ENCODE results near the gene PRCC. TPM values are rescaled to one million over a fixed set of nuclear protein-coding genes. Genes with fewer than 3 reads are reported as not detected.

PRCC gene
- total and polyA plus RNA-seq, 2 of the 13 experiments (the other 11 are each of a cell fraction or from before 2014, with no cell fraction given) = 24.2 to 40.5 TPM

DNA sequence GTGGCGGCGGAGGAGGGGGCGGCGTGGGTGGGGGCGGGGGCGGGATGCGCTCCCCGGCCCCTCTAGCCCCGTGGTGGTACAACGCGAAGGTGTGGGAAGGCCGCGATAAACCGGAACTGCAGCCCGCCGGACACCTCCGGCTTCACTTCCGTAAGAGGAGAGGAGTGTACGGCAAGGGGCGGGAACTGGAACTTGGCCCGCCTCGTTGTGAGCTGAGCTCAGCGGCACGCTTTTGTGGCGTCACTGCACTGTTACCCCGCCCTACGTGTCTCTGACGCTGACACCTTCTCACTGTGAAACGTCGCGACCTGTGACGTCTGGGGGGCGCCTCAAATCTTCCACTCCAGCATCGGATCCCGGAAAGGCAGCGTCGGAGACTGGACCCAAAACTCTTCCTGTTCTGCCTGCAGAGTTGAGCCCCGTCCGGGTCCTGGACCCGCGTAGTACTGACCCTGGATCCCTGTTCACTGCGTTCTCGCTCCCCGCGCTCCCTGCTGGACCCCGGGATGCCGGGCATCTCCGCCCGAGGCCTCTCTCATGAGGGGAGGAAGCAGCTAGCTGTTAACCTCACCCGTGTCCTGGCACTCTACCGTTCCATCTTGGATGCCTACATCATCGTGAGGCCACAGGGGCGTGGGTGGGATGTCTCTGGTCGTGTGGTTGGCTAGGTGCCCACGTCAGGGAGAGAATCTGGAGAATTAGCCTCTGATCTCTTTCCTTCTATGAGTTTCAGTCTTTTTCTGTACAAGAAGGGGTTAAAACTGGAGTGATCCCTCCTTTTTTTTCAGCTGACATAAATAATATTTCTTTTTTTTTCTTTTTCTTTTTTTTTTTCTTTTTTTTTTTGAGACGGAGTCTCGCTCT lies 38.5 kb upstream of the PRCC start, which contains the start of gene ISG20L2 (continued):
- TF ChIP-seq, protein P1, sequence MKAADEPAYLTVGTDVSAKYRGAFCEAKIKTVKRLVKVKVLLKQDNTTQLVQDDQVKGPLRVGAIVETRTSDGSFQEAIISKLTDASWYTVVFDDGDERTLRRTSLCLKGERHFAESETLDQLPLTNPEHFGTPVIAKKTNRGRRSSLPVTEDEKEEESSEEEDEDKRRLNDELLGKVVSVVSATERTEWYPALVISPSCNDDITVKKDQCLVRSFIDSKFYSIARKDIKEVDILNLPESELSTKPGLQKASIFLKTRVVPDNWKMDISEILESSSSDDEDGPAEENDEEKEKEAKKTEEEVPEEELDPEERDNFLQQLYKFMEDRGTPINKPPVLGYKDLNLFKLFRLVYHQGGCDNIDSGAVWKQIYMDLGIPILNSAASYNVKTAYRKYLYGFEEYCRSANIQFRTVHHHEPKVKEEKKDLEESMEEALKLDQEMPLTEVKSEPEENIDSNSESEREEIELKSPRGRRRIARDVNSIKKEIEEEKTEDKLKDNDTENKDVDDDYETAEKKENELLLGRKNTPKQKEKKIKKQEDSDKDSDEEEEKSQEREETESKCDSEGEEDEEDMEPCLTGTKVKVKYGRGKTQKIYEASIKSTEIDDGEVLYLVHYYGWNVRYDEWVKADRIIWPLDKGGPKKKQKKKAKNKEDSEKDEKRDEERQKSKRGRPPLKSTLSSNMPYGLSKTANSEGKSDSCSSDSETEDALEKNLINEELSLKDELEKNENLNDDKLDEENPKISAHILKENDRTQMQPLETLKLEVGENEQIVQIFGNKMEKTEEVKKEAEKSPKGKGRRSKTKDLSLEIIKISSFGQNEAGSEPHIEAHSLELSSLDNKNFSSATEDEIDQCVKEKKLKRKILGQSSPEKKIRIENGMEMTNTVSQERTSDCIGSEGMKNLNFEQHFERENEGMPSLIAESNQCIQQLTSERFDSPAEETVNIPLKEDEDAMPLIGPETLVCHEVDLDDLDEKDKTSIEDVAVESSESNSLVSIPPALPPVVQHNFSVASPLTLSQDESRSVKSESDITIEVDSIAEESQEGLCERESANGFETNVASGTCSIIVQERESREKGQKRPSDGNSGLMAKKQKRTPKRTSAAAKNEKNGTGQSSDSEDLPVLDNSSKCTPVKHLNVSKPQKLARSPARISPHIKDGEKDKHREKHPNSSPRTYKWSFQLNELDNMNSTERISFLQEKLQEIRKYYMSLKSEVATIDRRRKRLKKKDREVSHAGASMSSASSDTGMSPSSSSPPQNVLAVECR (CRISPR knock-in tag; IDR thresholded peaks at IDR 0.05; ENCODE audit: borderline replicate concordance) = peak; percentile 79; the same call in 1 of the 2 replicates
- TF ChIP-seq ZMYM2 (CRISPR knock-in tag; IDR thresholded peaks at IDR 0.05) (peak; percentile 84), IRF2 (CRISPR knock-in tag; IDR thresholded peaks at IDR 0.05) (peak; percentile 41), ZNF530 (CRISPR knock-in tag; IDR thresholded peaks at IDR 0.05; ENCODE audit: low read depth) (no peak), HNRNPH1 (optimal IDR thresholded peaks at IDR 0.05; ENCODE audit: low read depth, low read length) (no peak), ZC3H4 (CRISPR knock-in tag; IDR thresholded peaks at IDR 0.05; ENCODE audit: borderline replicate concordance) (no peak)
- TF ChIP-seq, protein P2, sequence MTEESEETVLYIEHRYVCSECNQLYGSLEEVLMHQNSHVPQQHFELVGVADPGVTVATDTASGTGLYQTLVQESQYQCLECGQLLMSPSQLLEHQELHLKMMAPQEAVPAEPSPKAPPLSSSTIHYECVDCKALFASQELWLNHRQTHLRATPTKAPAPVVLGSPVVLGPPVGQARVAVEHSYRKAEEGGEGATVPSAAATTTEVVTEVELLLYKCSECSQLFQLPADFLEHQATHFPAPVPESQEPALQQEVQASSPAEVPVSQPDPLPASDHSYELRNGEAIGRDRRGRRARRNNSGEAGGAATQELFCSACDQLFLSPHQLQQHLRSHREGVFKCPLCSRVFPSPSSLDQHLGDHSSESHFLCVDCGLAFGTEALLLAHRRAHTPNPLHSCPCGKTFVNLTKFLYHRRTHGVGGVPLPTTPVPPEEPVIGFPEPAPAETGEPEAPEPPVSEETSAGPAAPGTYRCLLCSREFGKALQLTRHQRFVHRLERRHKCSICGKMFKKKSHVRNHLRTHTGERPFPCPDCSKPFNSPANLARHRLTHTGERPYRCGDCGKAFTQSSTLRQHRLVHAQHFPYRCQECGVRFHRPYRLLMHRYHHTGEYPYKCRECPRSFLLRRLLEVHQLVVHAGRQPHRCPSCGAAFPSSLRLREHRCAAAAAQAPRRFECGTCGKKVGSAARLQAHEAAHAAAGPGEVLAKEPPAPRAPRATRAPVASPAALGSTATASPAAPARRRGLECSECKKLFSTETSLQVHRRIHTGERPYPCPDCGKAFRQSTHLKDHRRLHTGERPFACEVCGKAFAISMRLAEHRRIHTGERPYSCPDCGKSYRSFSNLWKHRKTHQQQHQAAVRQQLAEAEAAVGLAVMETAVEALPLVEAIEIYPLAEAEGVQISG (CRISPR knock-in tag; IDR thresholded peaks at IDR 0.05) = peak; percentile 94
- TF ChIP-seq, protein P3, sequence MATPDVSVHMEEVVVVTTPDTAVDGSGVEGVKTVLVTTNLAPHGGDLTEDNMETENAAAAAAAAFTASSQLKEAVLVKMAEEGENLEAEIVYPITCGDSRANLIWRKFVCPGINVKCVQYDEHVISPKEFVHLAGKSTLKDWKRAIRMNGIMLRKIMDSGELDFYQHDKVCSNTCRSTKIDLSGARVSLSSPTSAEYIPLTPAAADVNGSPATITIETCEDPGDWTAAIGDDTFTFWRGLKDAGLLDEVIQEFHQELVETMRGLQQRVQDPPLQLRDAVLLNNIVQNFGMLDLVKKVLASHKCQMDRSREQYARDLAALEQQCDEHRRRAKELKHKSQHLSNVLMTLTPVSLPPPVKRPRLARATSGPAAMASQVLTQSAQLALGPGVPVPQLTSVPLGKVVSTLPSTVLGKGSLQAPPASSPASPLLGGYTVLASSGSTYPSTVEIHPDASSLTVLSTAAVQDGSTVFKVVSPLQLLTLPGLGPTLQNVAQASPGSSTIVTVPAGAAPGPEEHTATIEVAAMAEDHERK (CRISPR knock-in tag; IDR thresholded peaks at IDR 0.05; ENCODE audit: low read depth) = peak; percentile 86
- TF ChIP-seq, protein P4, sequence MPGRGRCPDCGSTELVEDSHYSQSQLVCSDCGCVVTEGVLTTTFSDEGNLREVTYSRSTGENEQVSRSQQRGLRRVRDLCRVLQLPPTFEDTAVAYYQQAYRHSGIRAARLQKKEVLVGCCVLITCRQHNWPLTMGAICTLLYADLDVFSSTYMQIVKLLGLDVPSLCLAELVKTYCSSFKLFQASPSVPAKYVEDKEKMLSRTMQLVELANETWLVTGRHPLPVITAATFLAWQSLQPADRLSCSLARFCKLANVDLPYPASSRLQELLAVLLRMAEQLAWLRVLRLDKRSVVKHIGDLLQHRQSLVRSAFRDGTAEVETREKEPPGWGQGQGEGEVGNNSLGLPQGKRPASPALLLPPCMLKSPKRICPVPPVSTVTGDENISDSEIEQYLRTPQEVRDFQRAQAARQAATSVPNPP (CRISPR knock-in tag; IDR thresholded peaks at IDR 0.05) = no peak
- TF ChIP-seq, protein P5, sequence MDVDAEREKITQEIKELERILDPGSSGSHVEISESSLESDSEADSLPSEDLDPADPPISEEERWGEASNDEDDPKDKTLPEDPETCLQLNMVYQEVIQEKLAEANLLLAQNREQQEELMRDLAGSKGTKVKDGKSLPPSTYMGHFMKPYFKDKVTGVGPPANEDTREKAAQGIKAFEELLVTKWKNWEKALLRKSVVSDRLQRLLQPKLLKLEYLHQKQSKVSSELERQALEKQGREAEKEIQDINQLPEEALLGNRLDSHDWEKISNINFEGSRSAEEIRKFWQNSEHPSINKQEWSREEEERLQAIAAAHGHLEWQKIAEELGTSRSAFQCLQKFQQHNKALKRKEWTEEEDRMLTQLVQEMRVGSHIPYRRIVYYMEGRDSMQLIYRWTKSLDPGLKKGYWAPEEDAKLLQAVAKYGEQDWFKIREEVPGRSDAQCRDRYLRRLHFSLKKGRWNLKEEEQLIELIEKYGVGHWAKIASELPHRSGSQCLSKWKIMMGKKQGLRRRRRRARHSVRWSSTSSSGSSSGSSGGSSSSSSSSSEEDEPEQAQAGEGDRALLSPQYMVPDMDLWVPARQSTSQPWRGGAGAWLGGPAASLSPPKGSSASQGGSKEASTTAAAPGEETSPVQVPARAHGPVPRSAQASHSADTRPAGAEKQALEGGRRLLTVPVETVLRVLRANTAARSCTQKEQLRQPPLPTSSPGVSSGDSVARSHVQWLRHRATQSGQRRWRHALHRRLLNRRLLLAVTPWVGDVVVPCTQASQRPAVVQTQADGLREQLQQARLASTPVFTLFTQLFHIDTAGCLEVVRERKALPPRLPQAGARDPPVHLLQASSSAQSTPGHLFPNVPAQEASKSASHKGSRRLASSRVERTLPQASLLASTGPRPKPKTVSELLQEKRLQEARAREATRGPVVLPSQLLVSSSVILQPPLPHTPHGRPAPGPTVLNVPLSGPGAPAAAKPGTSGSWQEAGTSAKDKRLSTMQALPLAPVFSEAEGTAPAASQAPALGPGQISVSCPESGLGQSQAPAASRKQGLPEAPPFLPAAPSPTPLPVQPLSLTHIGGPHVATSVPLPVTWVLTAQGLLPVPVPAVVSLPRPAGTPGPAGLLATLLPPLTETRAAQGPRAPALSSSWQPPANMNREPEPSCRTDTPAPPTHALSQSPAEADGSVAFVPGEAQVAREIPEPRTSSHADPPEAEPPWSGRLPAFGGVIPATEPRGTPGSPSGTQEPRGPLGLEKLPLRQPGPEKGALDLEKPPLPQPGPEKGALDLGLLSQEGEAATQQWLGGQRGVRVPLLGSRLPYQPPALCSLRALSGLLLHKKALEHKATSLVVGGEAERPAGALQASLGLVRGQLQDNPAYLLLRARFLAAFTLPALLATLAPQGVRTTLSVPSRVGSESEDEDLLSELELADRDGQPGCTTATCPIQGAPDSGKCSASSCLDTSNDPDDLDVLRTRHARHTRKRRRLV (CRISPR knock-in tag; IDR thresholded peaks at IDR 0.05) = no peak
